ENCODE data around the gene MS4A18. TPM values are rescaled to one million over a fixed set of nuclear protein-coding genes. Genes with fewer than 3 reads are reported as not detected.
"Not testable (repeated sequence)": the region's sequence is repeated elsewhere in the genome, so short reads cannot be mapped to it uniquely, and the experiment has no call there.

MS4A18 gene
- total RNA-seq, 1 donor from 2014 or later: not detected

DNA sequence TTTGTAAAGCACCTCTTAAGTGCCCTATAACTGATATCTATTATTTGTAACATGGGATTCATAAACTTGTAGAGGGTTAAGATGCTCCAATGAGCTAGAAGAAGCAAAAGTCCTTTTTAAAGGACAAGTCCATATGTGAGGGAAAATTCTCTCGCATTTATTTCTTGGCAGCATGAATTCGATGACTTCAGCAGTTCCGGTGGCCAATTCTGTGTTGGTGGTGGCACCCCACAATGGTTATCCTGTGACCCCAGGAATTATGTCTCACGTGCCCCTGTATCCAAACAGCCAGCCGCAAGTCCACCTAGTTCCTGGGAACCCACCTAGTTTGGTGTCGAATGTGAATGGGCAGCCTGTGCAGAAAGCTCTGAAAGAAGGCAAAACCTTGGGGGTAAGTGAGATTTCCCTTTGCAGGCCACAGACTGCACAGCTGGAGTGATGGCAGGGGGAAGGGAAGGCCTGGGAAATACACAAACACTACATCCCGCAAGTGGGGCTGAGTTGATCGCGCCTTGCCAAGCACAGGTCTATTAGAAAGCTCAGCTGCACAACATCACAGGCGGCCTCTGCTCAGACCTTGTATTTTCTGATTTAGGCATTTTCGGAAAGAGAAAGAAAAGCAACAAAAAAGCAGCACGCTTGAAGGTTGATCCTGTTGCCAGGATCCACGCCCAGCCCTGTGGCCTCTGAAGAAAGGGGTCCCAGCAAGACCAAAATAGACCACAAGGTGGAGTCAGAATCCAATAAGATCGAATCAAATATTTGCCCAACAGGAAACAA, 23.6 kb upstream of the MS4A18 start:
- no peak for DNase-seq (ENCODE audit: low read depth)
- TF ChIP-seq, protein P1, sequence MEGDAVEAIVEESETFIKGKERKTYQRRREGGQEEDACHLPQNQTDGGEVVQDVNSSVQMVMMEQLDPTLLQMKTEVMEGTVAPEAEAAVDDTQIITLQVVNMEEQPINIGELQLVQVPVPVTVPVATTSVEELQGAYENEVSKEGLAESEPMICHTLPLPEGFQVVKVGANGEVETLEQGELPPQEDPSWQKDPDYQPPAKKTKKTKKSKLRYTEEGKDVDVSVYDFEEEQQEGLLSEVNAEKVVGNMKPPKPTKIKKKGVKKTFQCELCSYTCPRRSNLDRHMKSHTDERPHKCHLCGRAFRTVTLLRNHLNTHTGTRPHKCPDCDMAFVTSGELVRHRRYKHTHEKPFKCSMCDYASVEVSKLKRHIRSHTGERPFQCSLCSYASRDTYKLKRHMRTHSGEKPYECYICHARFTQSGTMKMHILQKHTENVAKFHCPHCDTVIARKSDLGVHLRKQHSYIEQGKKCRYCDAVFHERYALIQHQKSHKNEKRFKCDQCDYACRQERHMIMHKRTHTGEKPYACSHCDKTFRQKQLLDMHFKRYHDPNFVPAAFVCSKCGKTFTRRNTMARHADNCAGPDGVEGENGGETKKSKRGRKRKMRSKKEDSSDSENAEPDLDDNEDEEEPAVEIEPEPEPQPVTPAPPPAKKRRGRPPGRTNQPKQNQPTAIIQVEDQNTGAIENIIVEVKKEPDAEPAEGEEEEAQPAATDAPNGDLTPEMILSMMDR (conservative IDR thresholded peaks at IDR 0.05; ENCODE audit: low read depth, low read length): peak; percentile 49
- H3K4me3 ChIP-seq (ENCODE audit: low read depth, low read length): no peak overlapping the region

- no peak for DNase-seq (ENCODE audit: low read depth)
- TF ChIP-seq, protein P1 (conservative IDR thresholded peaks at IDR 0.05; ENCODE audit: low read depth, low read length): no peak
- H3K4me3 ChIP-seq (ENCODE audit: low read depth, low read length): no peak overlapping the region
Measured at GRCh38 chr11:60701469-60701818, 23.1 kb upstream of the MS4A18 start.

- no peak overlapping the region for H3K4me3 ChIP-seq (ENCODE audit: low read depth, low read length)
- TF ChIP-seq, protein P1 (conservative IDR thresholded peaks at IDR 0.05; ENCODE audit: low read depth, low read length): no peak
- DNase-seq (ENCODE audit: low read depth): no peak
Measured at GRCh38 chr11:60703374-60703773, 21.1 kb upstream of the MS4A18 start.

GRCh38 chr11:60705895-60706294, 18.6 kb upstream of the MS4A18 start:
- no peak overlapping the region for H3K4me3 ChIP-seq (ENCODE audit: low read depth, low read length)
- TF ChIP-seq, protein P1 (conservative IDR thresholded peaks at IDR 0.05; ENCODE audit: low read depth, low read length): no peak
- no peak for DNase-seq (ENCODE audit: low read depth)

GRCh38 chr11:60706931-60707330, 17.6 kb upstream of the MS4A18 start:
- TF ChIP-seq, protein P1 (conservative IDR thresholded peaks at IDR 0.05; ENCODE audit: low read depth, low read length): no peak
- DNase-seq (ENCODE audit: low read depth): no peak
- no peak overlapping the region for H3K4me3 ChIP-seq (ENCODE audit: low read depth, low read length)

GRCh38 chr11:60710482-60710881, 14.0 kb upstream of the MS4A18 start:
- TF ChIP-seq, protein P1 (conservative IDR thresholded peaks at IDR 0.05; ENCODE audit: low read depth, low read length): peak; percentile 17
- DNase-seq (ENCODE audit: low read depth): no peak
- H3K4me3 ChIP-seq (ENCODE audit: low read depth, low read length): no peak overlapping the region

DNA sequence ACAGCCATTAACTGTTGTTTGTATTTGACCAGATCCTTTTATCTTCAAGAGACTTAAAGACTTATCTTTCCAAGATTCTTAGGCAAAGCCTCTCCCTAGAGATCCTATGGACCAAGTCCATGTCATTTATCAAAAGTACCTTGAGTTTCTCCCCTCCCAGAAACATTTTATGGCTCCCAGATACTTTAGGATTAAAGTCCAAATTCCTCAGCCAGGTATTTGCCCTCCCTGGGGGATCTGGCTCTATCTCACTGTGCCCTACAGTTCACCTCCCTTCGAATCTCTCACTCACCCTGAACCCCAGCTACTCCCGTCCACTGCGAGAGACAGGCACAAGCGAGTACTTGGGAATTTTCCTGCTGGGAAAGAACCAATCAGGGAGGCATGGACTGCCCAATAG, 13.2 kb upstream of the MS4A18 start:
- no peak for DNase-seq (ENCODE audit: low read depth)
- H3K4me3 ChIP-seq (ENCODE audit: low read depth, low read length): no peak overlapping the region
- TF ChIP-seq, protein P1 (conservative IDR thresholded peaks at IDR 0.05; ENCODE audit: low read depth, low read length): no peak

GRCh38 chr11:60713423-60713822, 11.1 kb upstream of the MS4A18 start:
- H3K4me3 ChIP-seq (ENCODE audit: low read depth, low read length); DNase-seq (ENCODE audit: low read depth): not testable (repeated sequence)

Data from epithelial cell of proximal tubule (primary cell).